Thyroid gland (tissue), 4 donors: ENCODE results near the gene ZNF436.

Experiments used
- CTCF ChIP-seq, 6 experiments: fragments of 200-600 bp in 3 of 6; fragments of 450-650 bp in 3 of 6; sonication (generic) in 3 of 6; IDR thresholded peaks; one replicate each; pipeline ENCODE4 v1.5.1; 2016 to 2019; ENCODE audit warnings: antibody characterized with exemption in 6 of 6, mild to moderate bottlenecking in 2 of 6, inconsistent platforms in 1 of 6, moderate library complexity in 1 of 6
- POLR2A ChIP-seq, 2 donors: fragments of 450-650 bp; IDR thresholded peaks; one replicate each; pipeline ENCODE4 v1.6.1; 2017; ENCODE audit warnings: antibody characterized with exemption in 2 of 2, mild to moderate bottlenecking in 2 of 2, moderate library complexity in 1 of 2

- TF ChIP-seq CTCF (IDR thresholded peaks at IDR 0.05), result no peak
- no peak for TF ChIP-seq POLR2A (IDR thresholded peaks at IDR 0.05)
These were observed 47.9 kb upstream of the ZNF436 start for GRCh38 chr1:23417570-23417969.
